IPS DF 19.7 (cell line): ENCODE results near the gene ZNF284.
A peak's percentile ranks its signal among the peaks of the same experiment; 100 is the strongest.
"Not testable (repeated sequence)": the region's sequence is repeated elsewhere in the genome, so short reads cannot be mapped to it uniquely, and the experiment has no call there.

Source experiments
- DNase-seq: peaks from one replicate; pipeline ENCODE4 v3.0.0-alpha.2; 2013; ENCODE audit warnings: low read depth, low spot score

ZNF284 gene

GRCh38 chr19:44111910-44112463 lies 40.0 kb downstream of the ZNF284 start:
- DNase-seq, result peak; percentile 95

GRCh38 chr19:44112802-44113137 lies 40.8 kb downstream of the ZNF284 start:
- no peak for DNase-seq

GRCh38 chr19:44113138-44113783 lies 41.3 kb downstream of the ZNF284 start, which contains the start of gene ZNF225:
ZNF225 (plus strand) TSS chr19:44113399; CDS start chr19:44115828, 2,429 bp downstream.
- peak; percentile 99 for DNase-seq

- DNase-seq, result no peak
These were observed 41.9 kb downstream of the ZNF284 start for GRCh38 chr19:44113784-44114390.

- not testable (repeated sequence) for DNase-seq
These were observed 49.2 kb downstream of the ZNF284 start for GRCh38 chr19:44121162-44121561.

- no peak for DNase-seq
These were observed 60.0 kb downstream of the ZNF284 start for GRCh38 chr19:44131955-44132354.
